OCI-LY3 (cell line): ENCODE measurements around the gene STK17A.

Experiments
- CTCF ChIP-seq: fragments of 200-600, 300-600 bp; sonication (generic); IDR thresholded peaks from 2 replicates; pipeline ENCODE4 v1.5.1; 2014; ENCODE audit warnings: antibody characterized with exemption, low read length, low read depth
- EZH2phosphoT487 ChIP-seq: fragments of 200-600 bp; shearing (Covaris generic); IDR thresholded peaks from 2 replicates; pipeline ENCODE4 v1.6.1; 2018; ENCODE audit warnings: antibody characterized with exemption, mixed run types, low read depth

GRCh38 chr7:43666938-43667337 is 84.0 kb downstream of the STK17A start:
- TF ChIP-seq CTCF (no peak), EZH2phosphoT487 (no peak)
